Measurements from ENCODE around the gene RFX3. TPM values are rescaled to one million over a fixed set of nuclear protein-coding genes. Genes with fewer than 3 reads are reported as not detected.

RFX3 gene
- total RNA-seq, 2 experiments from 2014 or later: 22.9 to 24.8 TPM

DNA sequence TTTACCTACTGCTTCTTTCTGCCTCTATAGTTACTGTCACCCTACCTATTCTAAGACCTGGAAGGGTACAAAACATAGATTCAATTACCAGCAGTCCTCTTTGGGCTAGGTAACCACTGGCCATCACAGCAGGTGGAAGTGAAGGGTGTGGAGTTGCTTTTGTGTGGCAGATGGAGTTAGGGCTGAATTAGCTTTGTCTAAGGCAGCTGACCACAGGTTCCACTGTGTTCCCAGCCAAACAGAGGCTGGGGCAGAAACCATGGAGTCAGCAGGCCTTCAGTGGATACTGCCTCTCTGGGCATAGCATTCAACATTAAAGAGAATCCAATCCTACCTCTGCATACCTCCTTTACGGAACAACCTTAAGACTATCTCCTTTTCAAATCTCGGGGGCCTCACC is 254.2 kb downstream of the RFX3 start:
- TF ChIP-seq, protein P1, sequence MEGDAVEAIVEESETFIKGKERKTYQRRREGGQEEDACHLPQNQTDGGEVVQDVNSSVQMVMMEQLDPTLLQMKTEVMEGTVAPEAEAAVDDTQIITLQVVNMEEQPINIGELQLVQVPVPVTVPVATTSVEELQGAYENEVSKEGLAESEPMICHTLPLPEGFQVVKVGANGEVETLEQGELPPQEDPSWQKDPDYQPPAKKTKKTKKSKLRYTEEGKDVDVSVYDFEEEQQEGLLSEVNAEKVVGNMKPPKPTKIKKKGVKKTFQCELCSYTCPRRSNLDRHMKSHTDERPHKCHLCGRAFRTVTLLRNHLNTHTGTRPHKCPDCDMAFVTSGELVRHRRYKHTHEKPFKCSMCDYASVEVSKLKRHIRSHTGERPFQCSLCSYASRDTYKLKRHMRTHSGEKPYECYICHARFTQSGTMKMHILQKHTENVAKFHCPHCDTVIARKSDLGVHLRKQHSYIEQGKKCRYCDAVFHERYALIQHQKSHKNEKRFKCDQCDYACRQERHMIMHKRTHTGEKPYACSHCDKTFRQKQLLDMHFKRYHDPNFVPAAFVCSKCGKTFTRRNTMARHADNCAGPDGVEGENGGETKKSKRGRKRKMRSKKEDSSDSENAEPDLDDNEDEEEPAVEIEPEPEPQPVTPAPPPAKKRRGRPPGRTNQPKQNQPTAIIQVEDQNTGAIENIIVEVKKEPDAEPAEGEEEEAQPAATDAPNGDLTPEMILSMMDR (IDR thresholded peaks at IDR 0.05): no peak
- no peak overlapping the region for H3K4me3 ChIP-seq (ENCODE audit: low read length)
- DNase-seq (no peak), ATAC-seq (ENCODE audit: poor library complexity) (no peak)
- Mint-ChIP-seq H3K9me3 (no peaks in the 10 kb centered on the region), H3K4me1 (ENCODE audit: low read depth) (no peaks in the 10 kb centered on the region), H3K27ac (no peak overlapping the region), H3K27me3 (no peaks in the 10 kb centered on the region), H3K36me3 (ENCODE audit: low read depth) (peaks cover 89% of the 10 kb centered on the region), H3K4me3 (no peak overlapping the region)
- H3K36me3 ChIP-seq (ENCODE audit: insufficient read depth, low read length): peaks cover 42% of the 10 kb centered on the region
- no peaks in the 10 kb centered on the region for H3K9me3 ChIP-seq (ENCODE audit: control insufficient read depth in 1 of 2, insufficient read depth in 1 of 2, low read length in 2 of 2)
- CTCF ChIA-PET: no interaction called here
- POLR2A ChIA-PET: no interaction called here
- intact Hi-C loops (cut with DNase I, micrococcal nuclease): no loop called here
- H3K27ac ChIP-seq (ENCODE audit: low read depth in 1 of 2, low read length in 2 of 2): no peak overlapping the region
- H3K4me1 ChIP-seq (ENCODE audit: insufficient read depth, low read length): no peaks in the 10 kb centered on the region
- H3K27me3 ChIP-seq (ENCODE audit: control insufficient read depth in 1 of 2, insufficient read depth in 2 of 2, low read length in 2 of 2): no peaks in the 10 kb centered on the region

DNA sequence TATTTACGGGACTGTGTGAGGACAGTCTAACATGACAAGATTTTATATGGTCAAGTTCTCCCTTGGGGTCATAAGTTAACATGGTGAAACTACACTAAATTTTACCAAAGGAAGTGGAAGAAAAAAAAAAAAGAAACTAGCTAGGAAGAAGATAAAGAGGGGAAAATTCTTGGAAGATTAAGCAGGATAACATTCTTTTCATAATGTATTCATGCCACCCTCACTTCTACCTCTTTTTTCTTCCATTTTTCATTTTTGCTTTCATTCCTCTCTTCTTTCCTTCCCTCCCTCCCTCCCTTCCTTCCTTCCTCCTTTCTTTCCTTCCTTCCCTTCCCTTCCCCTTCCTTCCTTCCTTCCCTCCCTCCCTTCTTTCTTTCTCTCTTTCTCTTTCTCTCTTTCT is 254.6 kb downstream of the RFX3 start:
- ChIA-PET POLR2A (no interaction called here), CTCF (no interaction called here)
- Mint-ChIP-seq H3K27me3 (no peaks in the 10 kb centered on the region), H3K4me1 (ENCODE audit: low read depth) (no peaks in the 10 kb centered on the region), H3K9me3 (no peaks in the 10 kb centered on the region), H3K4me3 (no peak overlapping the region), H3K27ac (no peak overlapping the region), H3K36me3 (ENCODE audit: low read depth) (peaks cover 87% of the 10 kb centered on the region)
- Histone ChIP-seq H3K27ac (ENCODE audit: low read depth in 1 of 2, low read length in 2 of 2) (no peak overlapping the region), H3K9me3 (ENCODE audit: control insufficient read depth in 1 of 2, insufficient read depth in 1 of 2, low read length in 2 of 2) (no peaks in the 10 kb centered on the region), H3K4me1 (ENCODE audit: insufficient read depth, low read length) (no peaks in the 10 kb centered on the region), H3K4me3 (ENCODE audit: low read length) (no peak overlapping the region), H3K36me3 (ENCODE audit: insufficient read depth, low read length) (peaks cover 38% of the 10 kb centered on the region), H3K27me3 (ENCODE audit: control insufficient read depth in 1 of 2, insufficient read depth in 2 of 2, low read length in 2 of 2) (no peaks in the 10 kb centered on the region)
- ATAC-seq (ENCODE audit: poor library complexity) (no peak), DNase-seq (no peak)
- intact Hi-C loops (cut with DNase I, micrococcal nuclease): no loop called here
- TF ChIP-seq, protein P1 (IDR thresholded peaks at IDR 0.05): no peak

DNA sequence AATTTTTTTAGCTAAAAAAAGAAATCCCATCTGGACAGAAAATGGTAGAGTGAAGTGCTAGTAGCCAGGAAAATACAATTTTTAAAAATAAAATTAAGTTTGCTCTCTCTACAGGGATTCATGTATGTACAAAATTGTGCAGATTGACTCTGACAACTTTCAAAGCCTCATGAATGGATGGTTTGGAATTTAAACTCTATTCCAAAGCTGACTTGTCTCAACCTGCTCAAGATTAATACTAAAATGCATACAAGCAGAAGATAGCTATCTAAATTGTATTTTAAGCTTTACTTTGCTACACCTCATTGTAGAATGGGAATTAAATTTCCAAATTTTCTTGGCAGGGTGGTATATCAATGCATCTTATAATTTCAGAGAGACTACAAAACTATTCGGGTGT is 257.6 kb downstream of the RFX3 start:
- TF ChIP-seq, protein P1 (IDR thresholded peaks at IDR 0.05): no peak
- Histone ChIP-seq H3K27me3 (ENCODE audit: control insufficient read depth in 1 of 2, insufficient read depth in 2 of 2, low read length in 2 of 2) (no peaks in the 10 kb centered on the region), H3K9me3 (ENCODE audit: control insufficient read depth in 1 of 2, insufficient read depth in 1 of 2, low read length in 2 of 2) (no peaks in the 10 kb centered on the region), H3K4me3 (ENCODE audit: low read length) (no peak overlapping the region), H3K27ac (ENCODE audit: low read depth in 1 of 2, low read length in 2 of 2) (no peak overlapping the region), H3K4me1 (ENCODE audit: insufficient read depth, low read length) (no peaks in the 10 kb centered on the region), H3K36me3 (ENCODE audit: insufficient read depth, low read length) (peaks cover 37% of the 10 kb centered on the region)
- Mint-ChIP-seq H3K4me1 (ENCODE audit: low read depth) (no peaks in the 10 kb centered on the region), H3K9me3 (no peaks in the 10 kb centered on the region), H3K36me3 (ENCODE audit: low read depth) (peaks cover 86% of the 10 kb centered on the region), H3K27ac (no peak overlapping the region), H3K4me3 (no peak overlapping the region), H3K27me3 (no peaks in the 10 kb centered on the region)
- intact Hi-C loops (cut with DNase I, micrococcal nuclease): no loop called here
- no peak for DNase-seq
- no peak for ATAC-seq (ENCODE audit: poor library complexity)
- CTCF ChIA-PET: no interaction called here
- POLR2A ChIA-PET: no interaction called here
